SHP77 treated with DMSO at 0.1 percent for 48 hours (cell line): ENCODE data around the gene FLT1.

Source experiments
- DNase-seq: peaks from one replicate; lab custom pipeline; 2025; lab: John Stamatoyannopoulos, UW

FLT1 gene

GRCh38 chr13:28526876-28527275 lies 31.9 kb upstream of the FLT1 start:
- DNase-seq = no peak

- DNase-seq = no peak
These were observed 27.9 kb upstream of the FLT1 start for GRCh38 chr13:28522871-28523270.

- DNase-seq = no peak
These were observed 18.8 kb upstream of the FLT1 start for GRCh38 chr13:28513745-28514144.

- DNase-seq = no peak
These were observed 15.6 kb upstream of the FLT1 start for GRCh38 chr13:28510542-28510941.

GRCh38 chr13:28510066-28510465 lies 15.1 kb upstream of the FLT1 start:
- DNase-seq = no peak

GRCh38 chr13:28505543-28506135 lies 10.7 kb upstream of the FLT1 start:
- DNase-seq = no peak

GRCh38 chr13:28503182-28503967 lies 8.4 kb upstream of the FLT1 start:
- no peak for DNase-seq

- DNase-seq = no peak
These were observed 6.6 kb upstream of the FLT1 start for GRCh38 chr13:28501547-28501946.

GRCh38 chr13:28499609-28500008 lies 4.7 kb upstream of the FLT1 start:
- DNase-seq = no peak

- DNase-seq = no peak
These were observed 3.7 kb upstream of the FLT1 start for GRCh38 chr13:28498481-28499115.

- DNase-seq = no peak
These were observed 2.4 kb upstream of the FLT1 start for GRCh38 chr13:28497143-28497876.

- no peak for DNase-seq
These were observed 1.2 kb upstream of the FLT1 start for GRCh38 chr13:28496188-28496564.

GRCh38 chr13:28495538-28496187 lies 735 bp upstream of the FLT1 start:
- no peak for DNase-seq

- no peak for DNase-seq
These were observed 487 bp downstream of the FLT1 start for GRCh38 chr13:28494504-28494777.

- no peak for DNase-seq
These were observed 1.0 kb downstream of the FLT1 start for GRCh38 chr13:28493740-28494503.

GRCh38 chr13:28492569-28493367 lies 2.2 kb downstream of the FLT1 start:
- no peak for DNase-seq

GRCh38 chr13:28490061-28490460 lies 4.9 kb downstream of the FLT1 start:
- no peak for DNase-seq

GRCh38 chr13:28489524-28489931 lies 5.4 kb downstream of the FLT1 start:
- DNase-seq = no peak

- no peak for DNase-seq
These were observed 6.4 kb downstream of the FLT1 start for GRCh38 chr13:28488376-28489005.

GRCh38 chr13:28485996-28486543 lies 8.9 kb downstream of the FLT1 start:
- DNase-seq = no peak
